Measurements from ENCODE around the gene NOC2L.
A peak's percentile ranks its signal among the peaks of the same experiment; 100 is the strongest.
"Not testable (repeated sequence)": the region's sequence is repeated elsewhere in the genome, so short reads cannot be mapped to it uniquely, and the experiment has no call there.

The NOC2L gene

GRCh38 chr1:993379-993995 is 34.4 kb upstream of the NOC2L start:
- H3K9me3 ChIP-seq (ENCODE audit: control extremely low read depth in 1 of 5, control insufficient read depth in 4 of 5, insufficient read depth in 2 of 5, low read depth in 1 of 5, low read length in 4 of 5), result peaks cover 0 to 16% (median 3%) of the 10 kb centered on the region in 5 experiments

DNA sequence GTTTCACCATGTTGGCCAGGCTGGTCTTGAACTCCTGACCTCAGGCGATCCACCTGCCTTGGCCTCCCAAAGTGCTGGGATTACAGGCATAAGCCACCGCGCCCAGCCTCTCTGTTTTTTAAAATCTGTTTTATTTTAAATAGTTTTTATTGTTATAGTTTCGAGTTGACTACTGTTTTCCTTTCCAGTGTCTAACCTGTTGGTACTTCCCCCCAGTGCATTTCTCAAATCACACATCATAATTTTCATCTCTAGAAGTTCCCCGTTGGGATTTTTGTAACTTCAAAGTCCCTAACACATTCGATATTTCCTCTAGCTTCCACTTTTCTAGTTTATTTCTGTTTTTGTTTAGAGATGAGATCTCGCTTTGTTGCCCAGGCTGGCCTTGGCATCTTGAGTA is 33.3 kb upstream of the NOC2L start:
- peaks cover 0 to 16% (median 3%) of the 10 kb centered on the region in 5 experiments for H3K9me3 ChIP-seq (ENCODE audit: control extremely low read depth in 1 of 5, control insufficient read depth in 4 of 5, insufficient read depth in 2 of 5, low read depth in 1 of 5, low read length in 4 of 5)
- DNase-seq, result no peak
- peaks cover 0 to 51% (median 5%) of the 10 kb centered on the region in 5 experiments for H3K27me3 ChIP-seq (replicated peaks in 2 of 5; ENCODE audit: control insufficient read depth in 4 of 5, insufficient read depth in 5 of 5, low read length in 4 of 5)
- WGBS (ENCODE audit: insufficient coverage), result 100% methylated on average over 1 of the region's 7 CpGs
- H3K4me3 ChIP-seq (ENCODE audit: control insufficient read depth in 1 of 7, extremely low read depth in 1 of 7, insufficient read depth in 4 of 7, low read depth in 2 of 7, low read length in 6 of 7), result no peak overlapping the region
- no peak overlapping the region for H3K27ac ChIP-seq (ENCODE audit: insufficient read depth in 1 of 2, low read depth in 1 of 2, low read length in 2 of 2, poor library complexity in 1 of 2, severe bottlenecking in 2 of 2)
- ChIA-PET POLR2A (no interaction called here), CTCF (interaction anchor here (0.9 to 6.5 kb wide), 4 partner anchors 10 to 72 kb away, joined by 3 to 58 read pairs (median 6); partner anchors contain the start of gene PERM1)
- H3K36me3 ChIP-seq (ENCODE audit: control insufficient read depth in 4 of 4, insufficient read depth in 4 of 4, low read length in 3 of 4), result no peaks in the 10 kb centered on the region
- peaks cover 0 to 6% (median 5%) of the 10 kb centered on the region in 4 experiments for H3K4me1 ChIP-seq (ENCODE audit: control extremely low read depth in 1 of 4, control insufficient read depth in 4 of 4, insufficient read depth in 4 of 4, low read length in 3 of 4)

More at GRCh38 chr1:993379-993995, 34.4 kb upstream of the NOC2L start:
- ChIA-PET CTCF (interaction anchor here (0.7 to 6.5 kb wide), 4 partner anchors 9 to 71 kb away, joined by 3 to 58 read pairs (median 4); partner anchors contain the start of gene PERM1), POLR2A (interaction anchor here (1.0 kb wide), 1 partner anchor 20 kb away, joined by 3 read pairs; the partner anchor contains the start of gene ISG15)
- Histone ChIP-seq H3K4me3 (ENCODE audit: control insufficient read depth in 1 of 7, extremely low read depth in 1 of 7, insufficient read depth in 4 of 7, low read depth in 2 of 7, low read length in 6 of 7) (no peak overlapping the region), H3K27ac (ENCODE audit: insufficient read depth in 1 of 2, low read depth in 1 of 2, low read length in 2 of 2, poor library complexity in 1 of 2, severe bottlenecking in 2 of 2) (no peak overlapping the region), H3K27me3 (replicated peaks in 2 of 5; ENCODE audit: control insufficient read depth in 4 of 5, insufficient read depth in 5 of 5, low read length in 4 of 5) (peaks cover 0 to 61% (median 7%) of the 10 kb centered on the region in 5 experiments), H3K4me1 (ENCODE audit: control extremely low read depth in 1 of 4, control insufficient read depth in 4 of 4, insufficient read depth in 4 of 4, low read length in 3 of 4) (peaks cover 0 to 12% (median 11%) of the 10 kb centered on the region in 4 experiments), H3K36me3 (ENCODE audit: control insufficient read depth in 4 of 4, insufficient read depth in 4 of 4, low read length in 3 of 4) (no peaks in the 10 kb centered on the region)
- 72% methylated on average over 4 of the region's 15 CpGs for WGBS (ENCODE audit: insufficient coverage)
- DNase-seq, result peak in 1 of 3 donors; percentile 10

GRCh38 chr1:991895-992294 is 32.8 kb upstream of the NOC2L start:
- ChIA-PET CTCF (interaction anchor here (1.0 to 6.5 kb wide), 3 partner anchors 10 to 72 kb away, joined by 4 to 58 read pairs (median 7); partner anchors contain the start of gene PERM1), POLR2A (no interaction called here)
- Histone ChIP-seq H3K4me1 (ENCODE audit: control extremely low read depth in 1 of 4, control insufficient read depth in 4 of 4, insufficient read depth in 4 of 4, low read length in 3 of 4) (peaks cover 0 to 6% (median 5%) of the 10 kb centered on the region in 4 experiments), H3K4me3 (ENCODE audit: control insufficient read depth in 1 of 7, extremely low read depth in 1 of 7, insufficient read depth in 4 of 7, low read depth in 2 of 7, low read length in 6 of 7) (no peak overlapping the region), H3K27me3 (replicated peaks in 2 of 5; ENCODE audit: control insufficient read depth in 4 of 5, insufficient read depth in 5 of 5, low read length in 4 of 5) (peaks cover 0 to 46% (median 3%) of the 10 kb centered on the region in 5 experiments), H3K9me3 (ENCODE audit: control extremely low read depth in 1 of 5, control insufficient read depth in 4 of 5, insufficient read depth in 2 of 5, low read depth in 1 of 5, low read length in 4 of 5) (peaks cover 0 to 16% (median 3%) of the 10 kb centered on the region in 5 experiments), H3K27ac (ENCODE audit: insufficient read depth in 1 of 2, low read depth in 1 of 2, low read length in 2 of 2, poor library complexity in 1 of 2, severe bottlenecking in 2 of 2) (no peak overlapping the region), H3K36me3 (ENCODE audit: control insufficient read depth in 4 of 4, insufficient read depth in 4 of 4, low read length in 3 of 4) (no peaks in the 10 kb centered on the region)
- DNase-seq, result no peak
- WGBS (ENCODE audit: insufficient coverage), result 97% methylated on average over 7 of the region's 10 CpGs

DNA sequence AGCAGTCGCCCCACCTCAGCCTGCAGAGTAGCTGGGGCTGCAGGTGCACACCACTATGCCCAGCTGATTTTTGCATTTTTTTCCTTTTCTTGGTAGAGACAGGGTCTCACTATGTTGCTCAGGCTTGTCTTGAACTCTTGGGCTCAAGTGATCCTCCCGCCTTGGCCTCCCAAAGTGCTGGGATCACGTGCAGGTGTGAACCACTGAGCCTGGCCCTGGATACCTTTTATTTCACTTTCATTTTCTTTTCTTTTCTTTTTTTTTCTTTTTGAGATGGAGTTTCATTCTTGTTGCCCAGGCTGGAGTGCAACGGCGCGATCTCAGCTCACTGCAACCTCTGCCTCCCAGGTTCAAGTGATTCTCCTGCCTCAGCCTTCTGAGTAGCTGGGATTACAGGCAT is 32.2 kb upstream of the NOC2L start:
- DNase-seq; POLR2A ChIA-PET; H3K36me3 ChIP-seq (ENCODE audit: control insufficient read depth in 4 of 4, insufficient read depth in 4 of 4, low read length in 3 of 4); H3K27ac ChIP-seq (ENCODE audit: insufficient read depth in 1 of 2, low read depth in 1 of 2, low read length in 2 of 2, poor library complexity in 1 of 2, severe bottlenecking in 2 of 2); H3K4me3 ChIP-seq (ENCODE audit: control insufficient read depth in 1 of 7, extremely low read depth in 1 of 7, insufficient read depth in 4 of 7, low read depth in 2 of 7, low read length in 6 of 7); H3K4me1 ChIP-seq (ENCODE audit: control extremely low read depth in 1 of 4, control insufficient read depth in 4 of 4, insufficient read depth in 4 of 4, low read length in 3 of 4): not testable (repeated sequence)
- Histone ChIP-seq H3K9me3 (ENCODE audit: control extremely low read depth in 1 of 5, control insufficient read depth in 4 of 5, insufficient read depth in 2 of 5, low read depth in 1 of 5, low read length in 4 of 5) (peaks cover 0 to 16% (median 3%) of the 10 kb centered on the region in 5 experiments), H3K27me3 (replicated peaks in 2 of 5; ENCODE audit: control insufficient read depth in 4 of 5, insufficient read depth in 5 of 5, low read length in 4 of 5) (peaks cover 0 to 49% (median 3%) of the 10 kb centered on the region in 5 experiments)
- 100% methylated on average over 3 of the region's 6 CpGs for WGBS (ENCODE audit: insufficient coverage)
- CTCF ChIA-PET, result interaction anchor here (1.0 to 6.5 kb wide), 4 partner anchors 9 to 73 kb away, joined by 4 to 58 read pairs (median 8); partner anchors contain the start of gene PERM1

- H3K36me3 ChIP-seq (ENCODE audit: control insufficient read depth in 4 of 4, insufficient read depth in 4 of 4, low read length in 3 of 4); H3K4me3 ChIP-seq (ENCODE audit: control insufficient read depth in 1 of 7, extremely low read depth in 1 of 7, insufficient read depth in 4 of 7, low read depth in 2 of 7, low read length in 6 of 7); POLR2A ChIA-PET; H3K4me1 ChIP-seq (ENCODE audit: control extremely low read depth in 1 of 4, control insufficient read depth in 4 of 4, insufficient read depth in 4 of 4, low read length in 3 of 4); H3K27ac ChIP-seq (ENCODE audit: insufficient read depth in 1 of 2, low read depth in 1 of 2, low read length in 2 of 2, poor library complexity in 1 of 2, severe bottlenecking in 2 of 2); DNase-seq: not testable (repeated sequence)
- CTCF ChIA-PET, result interaction anchor here (1.1 kb wide), 1 partner anchor 9 kb away, joined by 3 read pairs; no protein-coding TSS in a partner anchor
- peaks cover 0 to 13% (median 3%) of the 10 kb centered on the region in 5 experiments for H3K9me3 ChIP-seq (ENCODE audit: control extremely low read depth in 1 of 5, control insufficient read depth in 4 of 5, insufficient read depth in 2 of 5, low read depth in 1 of 5, low read length in 4 of 5)
- H3K27me3 ChIP-seq (replicated peaks in 2 of 5; ENCODE audit: control insufficient read depth in 4 of 5, insufficient read depth in 5 of 5, low read length in 4 of 5), result peaks cover 0 to 49% (median 10%) of the 10 kb centered on the region in 5 experiments
- 93% methylated on average over 4 of the region's 5 CpGs for WGBS (ENCODE audit: insufficient coverage)
Measured at GRCh38 chr1:988061-988460, 29.0 kb upstream of the NOC2L start.

GRCh38 chr1:985126-985525 is 26.1 kb upstream of the NOC2L start:
- no peak for DNase-seq
- no peak overlapping the region for H3K4me3 ChIP-seq (ENCODE audit: control insufficient read depth in 1 of 7, extremely low read depth in 1 of 7, insufficient read depth in 4 of 7, low read depth in 2 of 7, low read length in 6 of 7)
- CTCF ChIA-PET, result interaction anchor here (1.0 to 6.5 kb wide), 7 partner anchors 8 to 292 kb away, joined by 3 to 58 read pairs (median 4); partner anchors contain the start of gene AGRN
- H3K9me3 ChIP-seq (ENCODE audit: control extremely low read depth in 1 of 5, control insufficient read depth in 4 of 5, insufficient read depth in 2 of 5, low read depth in 1 of 5, low read length in 4 of 5), result no peaks in the 10 kb centered on the region
- no peak overlapping the region for H3K27ac ChIP-seq (ENCODE audit: insufficient read depth in 1 of 2, low read depth in 1 of 2, low read length in 2 of 2, poor library complexity in 1 of 2, severe bottlenecking in 2 of 2)
- H3K4me1 ChIP-seq (ENCODE audit: control extremely low read depth in 1 of 4, control insufficient read depth in 4 of 4, insufficient read depth in 4 of 4, low read length in 3 of 4), result peaks cover 0 to 1% (median 0%) of the 10 kb centered on the region in 4 experiments
- 82% methylated on average over 13 of the region's 13 CpGs for WGBS (ENCODE audit: insufficient coverage)
- H3K27me3 ChIP-seq (replicated peaks in 2 of 5; ENCODE audit: control insufficient read depth in 4 of 5, insufficient read depth in 5 of 5, low read length in 4 of 5), result peaks cover 0 to 58% (median 13%) of the 10 kb centered on the region in 5 experiments
- POLR2A ChIA-PET, result no interaction called here
- H3K36me3 ChIP-seq (ENCODE audit: control insufficient read depth in 4 of 4, insufficient read depth in 4 of 4, low read length in 3 of 4), result no peaks in the 10 kb centered on the region

DNA sequence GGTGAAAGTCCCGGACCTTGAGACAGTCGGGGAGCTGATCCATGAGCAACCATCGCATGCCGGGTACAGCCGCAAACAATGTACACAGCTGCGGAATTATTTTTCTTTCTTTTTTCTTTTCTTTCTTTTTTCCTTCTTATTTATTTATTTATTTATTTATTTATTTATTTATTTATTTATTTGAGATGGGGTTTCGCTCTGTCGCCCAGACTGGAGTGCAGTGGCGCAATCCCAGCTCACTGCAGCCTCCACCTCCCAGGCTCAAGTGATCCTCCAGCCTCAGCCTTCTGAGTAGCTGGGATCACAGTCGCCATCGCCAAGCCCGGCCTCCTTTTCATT is 25.4 kb upstream of the NOC2L start:
- WGBS (ENCODE audit: insufficient coverage), result 58% methylated on average over 5 of the region's 12 CpGs
- DNase-seq, result no peak
- Histone ChIP-seq H3K9me3 (ENCODE audit: control extremely low read depth in 1 of 5, control insufficient read depth in 4 of 5, insufficient read depth in 2 of 5, low read depth in 1 of 5, low read length in 4 of 5) (no peaks in the 10 kb centered on the region), H3K27ac (ENCODE audit: insufficient read depth in 1 of 2, low read depth in 1 of 2, low read length in 2 of 2, poor library complexity in 1 of 2, severe bottlenecking in 2 of 2) (no peak overlapping the region), H3K36me3 (ENCODE audit: control insufficient read depth in 4 of 4, insufficient read depth in 4 of 4, low read length in 3 of 4) (no peaks in the 10 kb centered on the region), H3K4me1 (ENCODE audit: control extremely low read depth in 1 of 4, control insufficient read depth in 4 of 4, insufficient read depth in 4 of 4, low read length in 3 of 4) (peaks cover 0 to 1% (median 0%) of the 10 kb centered on the region in 4 experiments), H3K4me3 (ENCODE audit: control insufficient read depth in 1 of 7, extremely low read depth in 1 of 7, insufficient read depth in 4 of 7, low read depth in 2 of 7, low read length in 6 of 7) (no peak overlapping the region), H3K27me3 (replicated peaks in 2 of 5; ENCODE audit: control insufficient read depth in 4 of 5, insufficient read depth in 5 of 5, low read length in 4 of 5) (peaks cover 0 to 56% (median 13%) of the 10 kb centered on the region in 5 experiments)
- POLR2A ChIA-PET, result no interaction called here
- CTCF ChIA-PET, result interaction anchor here (0.7 to 6.5 kb wide), 14 partner anchors 8 to 307 kb away, joined by 3 to 58 read pairs (median 4); partner anchors contain the start of genes AGRN and PLEKHN1

Measured in common myeloid progenitor, CD34-positive (primary cell).